Esophagus muscularis mucosa (tissue), 4 donors: ENCODE measurements around the gene XYLB. TPM values are rescaled to one million over a fixed set of nuclear protein-coding genes. Genes with fewer than 3 reads are reported as not detected.

ENCODE experiments used
- DNase-seq: peaks from one replicate; pipeline ENCODE4 v3.0.0-alpha.2; 2017; ENCODE audit errors: extremely low spot score
- H3K27ac ChIP-seq, 4 donors: fragments of 200-600 bp; sonication (generic); replicated peaks in 1 of 4; 1 replicate in 3 of 4; 2 replicates in 1 of 4; pipeline ENCODE4 v1.5.1; 2016 to 2019; ENCODE audit warnings: mild to moderate bottlenecking in 1 of 4
- H3K27me3 ChIP-seq, 4 donors: fragments of 200-600 bp; sonication (generic); one replicate each; pipeline versions ENCODE4 v1.5.1 to v1.6.0; 2016 to 2019
- H3K36me3 ChIP-seq, 4 donors: fragments of 200-600 bp; sonication (generic); one replicate each; pipeline ENCODE4 v1.5.1; 2016 to 2019
- H3K4me1 ChIP-seq, 4 donors: fragments of 200-600 bp; sonication (generic); one replicate each; pipeline ENCODE4 v1.5.1; 2016 to 2019
- H3K4me3 ChIP-seq, 4 donors: fragments of 200-600 bp; sonication (generic); 1 replicate in 2 of 4; 2 replicates in 2 of 4; pipeline ENCODE4 v1.5.1; 2016 to 2019; ENCODE audit warnings: mild to moderate bottlenecking in 4 of 4, moderate library complexity in 1 of 4
- H3K9me3 ChIP-seq, 4 donors: fragments of 200-600 bp; sonication (generic); 1 replicate in 3 of 4; 2 replicates in 1 of 4; pipeline ENCODE4 v1.5.1; 2016 to 2019
- EP300 ChIP-seq: sonication (generic); formaldehyde crosslinking; IDR thresholded peaks from one replicate; pipeline ENCODE4 v1.6.1; 2017; ENCODE audit warnings: antibody characterized with exemption
- POLR2A ChIP-seq: fragments of 450-650 bp; IDR thresholded peaks from one replicate; pipeline ENCODE4 v1.6.1; 2017; ENCODE audit warnings: antibody characterized with exemption, moderate library complexity, mild to moderate bottlenecking, low read depth
- POLR2AphosphoS5 ChIP-seq, 2 donors: sonication (generic); formaldehyde crosslinking; IDR thresholded peaks; one replicate each; pipeline ENCODE4 v1.6.1; 2017; ENCODE audit warnings: antibody characterized with exemption in 2 of 2
- WGBS: methylation state at CpG from one replicate; pipeline ENCODE4 v1.1.5; 2018; 5-methylcytosine and 5-hydroxymethylcytosine counted together
- intact Hi-C: fragments of 100-400 bp; cut with DNase I; formaldehyde crosslinking; loops from one replicate; pipeline ENCODE4 v1.15.1; 2023
- total RNA-seq, 4 donors: library from RNA; depleted of rRNA; stranded (reverse); fragments of >200 nt; gene quantifications; one replicate each; pipeline versions ENCODE4 v1.1.0 to v1.2.1, GENCODE V29; 2016
- TF ChIP-seq, protein P1 (sequence below), 3 experiments: fragments of 200-600 bp in 2 of 3; fragments of 450-650 bp in 1 of 3; sonication (generic) in 2 of 3; IDR thresholded peaks; one replicate each; pipeline ENCODE4 v1.5.1; 2017 to 2019; ENCODE audit warnings: antibody characterized with exemption in 3 of 3, mild to moderate bottlenecking in 2 of 3, moderate library complexity in 1 of 3

The XYLB gene
- total RNA-seq, 4 donors from 2014 or later = 0.65 to 2.5 (median 1.2) TPM

DNA sequence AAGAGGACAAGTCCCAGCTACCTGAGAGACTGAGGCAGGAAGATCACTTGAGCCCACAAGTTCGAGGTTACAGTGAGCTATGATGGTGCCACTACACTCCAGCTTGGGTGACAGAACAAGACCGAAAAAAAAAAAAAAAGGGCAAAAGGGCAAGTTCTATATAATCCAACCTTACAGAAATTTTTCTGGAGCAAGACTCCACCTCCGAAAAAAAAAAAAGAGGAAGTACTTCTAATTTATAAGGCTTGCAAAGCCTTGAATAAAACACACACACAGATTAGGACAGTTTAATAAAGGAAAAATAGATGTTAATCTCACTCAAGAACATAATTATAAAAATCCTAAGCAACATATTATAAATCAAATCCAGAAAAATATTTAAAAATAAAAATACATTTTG lies 14.4 kb upstream of the XYLB start:
- peak; percentile 3 for DNase-seq
- Histone ChIP-seq H3K36me3 (no peaks in the 10 kb centered on the region), H3K27me3 (no peaks in the 10 kb centered on the region), H3K4me3 (no peak overlapping the region), H3K27ac (no peak overlapping the region), H3K4me1 (no peaks in the 10 kb centered on the region), H3K9me3 (no peaks in the 10 kb centered on the region)
- WGBS = 53% methylated on average over 3 of the region's 3 CpGs
- TF ChIP-seq, protein P1, sequence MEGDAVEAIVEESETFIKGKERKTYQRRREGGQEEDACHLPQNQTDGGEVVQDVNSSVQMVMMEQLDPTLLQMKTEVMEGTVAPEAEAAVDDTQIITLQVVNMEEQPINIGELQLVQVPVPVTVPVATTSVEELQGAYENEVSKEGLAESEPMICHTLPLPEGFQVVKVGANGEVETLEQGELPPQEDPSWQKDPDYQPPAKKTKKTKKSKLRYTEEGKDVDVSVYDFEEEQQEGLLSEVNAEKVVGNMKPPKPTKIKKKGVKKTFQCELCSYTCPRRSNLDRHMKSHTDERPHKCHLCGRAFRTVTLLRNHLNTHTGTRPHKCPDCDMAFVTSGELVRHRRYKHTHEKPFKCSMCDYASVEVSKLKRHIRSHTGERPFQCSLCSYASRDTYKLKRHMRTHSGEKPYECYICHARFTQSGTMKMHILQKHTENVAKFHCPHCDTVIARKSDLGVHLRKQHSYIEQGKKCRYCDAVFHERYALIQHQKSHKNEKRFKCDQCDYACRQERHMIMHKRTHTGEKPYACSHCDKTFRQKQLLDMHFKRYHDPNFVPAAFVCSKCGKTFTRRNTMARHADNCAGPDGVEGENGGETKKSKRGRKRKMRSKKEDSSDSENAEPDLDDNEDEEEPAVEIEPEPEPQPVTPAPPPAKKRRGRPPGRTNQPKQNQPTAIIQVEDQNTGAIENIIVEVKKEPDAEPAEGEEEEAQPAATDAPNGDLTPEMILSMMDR (IDR thresholded peaks at IDR 0.05) = no peak
- TF ChIP-seq POLR2A (no peak), EP300 (no peak), POLR2AphosphoS5 (IDR thresholded peaks at IDR 0.05) (no peak)
- intact Hi-C loops = no loop called here

DNA sequence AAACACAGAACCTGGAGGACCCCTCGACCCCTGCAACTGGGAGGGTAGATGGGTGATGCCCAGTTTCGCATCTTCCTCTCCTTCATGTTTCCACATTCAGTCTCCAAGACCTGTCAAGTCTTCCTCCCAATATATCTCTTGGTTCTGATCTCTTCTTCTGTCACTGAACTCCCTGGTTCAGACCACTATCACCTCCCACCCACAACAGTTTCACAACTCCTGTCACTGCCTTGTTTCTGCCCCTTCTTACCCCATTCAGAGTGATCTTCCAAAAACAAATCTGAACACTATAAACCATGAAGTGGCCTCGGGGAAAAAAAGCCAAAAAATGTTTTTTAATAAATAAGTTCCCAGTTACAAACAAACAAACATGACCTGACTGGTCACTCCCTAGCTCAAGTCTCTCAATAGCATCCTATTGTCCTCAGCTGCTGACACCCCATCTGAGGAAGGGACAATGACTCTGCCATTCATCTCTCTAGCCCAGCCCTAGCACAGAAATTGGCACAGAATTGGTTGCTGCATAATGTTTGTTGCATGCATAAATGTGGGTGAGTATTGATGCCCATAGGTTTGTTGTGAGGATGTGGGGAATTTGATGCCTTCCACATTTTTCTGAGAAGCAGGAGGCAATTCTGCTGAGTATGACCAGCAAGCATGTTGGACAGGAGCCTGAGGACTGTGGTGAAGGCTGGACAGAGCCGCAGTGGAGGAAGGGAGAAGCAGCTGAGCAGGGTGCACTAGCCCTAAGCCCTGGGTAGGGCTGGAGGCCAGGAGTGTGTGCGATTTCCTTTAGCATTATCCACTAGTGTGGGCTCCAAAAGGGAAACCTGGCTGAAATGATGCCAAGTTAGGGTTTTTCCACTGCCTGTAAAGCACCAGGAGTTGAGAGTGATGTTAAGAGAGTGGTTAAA lies 12.2 kb upstream of the XYLB start:
- Histone ChIP-seq H3K4me1 (no peaks in the 10 kb centered on the region), H3K4me3 (no peak overlapping the region), H3K27me3 (no peaks in the 10 kb centered on the region), H3K27ac (no peak overlapping the region), H3K36me3 (no peaks in the 10 kb centered on the region), H3K9me3 (no peaks in the 10 kb centered on the region)
- peak; percentile 80 for DNase-seq
- 78% methylated on average over 5 of the region's 5 CpGs for WGBS
- TF ChIP-seq EP300 (no peak), POLR2A (no peak), POLR2AphosphoS5 (IDR thresholded peaks at IDR 0.05) (no peak)
- TF ChIP-seq, protein P1 (IDR thresholded peaks at IDR 0.05) = no peak
- intact Hi-C loops = no loop called here

DNA sequence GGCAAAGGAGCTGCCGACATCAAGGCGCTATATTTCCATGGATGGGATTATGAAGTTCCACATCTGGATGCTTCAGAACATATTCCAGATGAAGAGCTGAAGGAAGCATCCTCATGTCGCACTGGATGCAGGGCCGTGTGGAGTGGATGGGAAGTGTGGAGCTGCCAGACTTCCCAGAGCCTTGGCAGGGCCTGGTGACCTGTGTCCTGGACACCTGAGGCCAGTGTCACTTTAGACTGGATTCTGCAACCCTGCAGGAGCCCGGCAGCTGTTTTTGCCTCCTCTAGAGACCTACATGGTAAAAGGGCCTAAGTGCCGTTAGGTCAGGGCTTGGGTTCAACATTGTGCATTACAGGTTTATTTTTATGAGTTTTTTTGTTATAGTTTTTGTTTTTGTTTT lies 11.3 kb upstream of the XYLB start:
- DNase-seq = no peak
- H3K27ac ChIP-seq = no peak overlapping the region
- H3K9me3 ChIP-seq = no peaks in the 10 kb centered on the region
- no peaks in the 10 kb centered on the region for H3K27me3 ChIP-seq
- no peaks in the 10 kb centered on the region for H3K36me3 ChIP-seq
- 79% methylated on average over 6 of the region's 6 CpGs for WGBS
- TF ChIP-seq, protein P1 (IDR thresholded peaks at IDR 0.05) = no peak
- TF ChIP-seq POLR2A (no peak), EP300 (no peak), POLR2AphosphoS5 (IDR thresholded peaks at IDR 0.05) (no peak)
- no peak overlapping the region for H3K4me3 ChIP-seq
- intact Hi-C loops = no loop called here
- no peaks in the 10 kb centered on the region for H3K4me1 ChIP-seq

DNA sequence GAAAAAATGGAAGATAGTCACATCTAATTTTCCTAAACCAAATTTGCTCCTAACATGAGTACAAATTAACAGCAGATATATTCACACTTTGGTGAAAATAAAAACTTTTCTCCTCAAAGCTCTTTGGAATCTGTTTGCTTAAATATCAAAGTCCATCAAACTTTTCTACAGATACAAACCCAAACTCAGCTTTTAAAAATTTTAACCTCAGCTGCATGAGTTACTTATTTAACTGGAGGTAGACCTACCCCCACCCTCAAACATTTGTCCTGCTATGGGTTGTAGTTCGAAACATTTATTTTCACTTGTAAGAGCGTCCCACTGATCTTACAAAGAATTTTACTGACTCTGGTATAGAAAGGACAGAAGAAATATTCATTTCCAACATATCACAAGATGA lies 8.9 kb upstream of the XYLB start:
- no peaks in the 10 kb centered on the region for H3K36me3 ChIP-seq
- TF ChIP-seq, protein P1 (IDR thresholded peaks at IDR 0.05) = no peak
- TF ChIP-seq POLR2AphosphoS5 (IDR thresholded peaks at IDR 0.05) (no peak), EP300 (no peak), POLR2A (no peak)
- no peaks in the 10 kb centered on the region for H3K27me3 ChIP-seq
- H3K4me3 ChIP-seq = no peak overlapping the region
- intact Hi-C loops = no loop called here
- H3K4me1 ChIP-seq = no peaks in the 10 kb centered on the region
- no peak for DNase-seq
- no peaks in the 10 kb centered on the region for H3K9me3 ChIP-seq
- WGBS = 94% methylated on average over 2 of the region's 2 CpGs
- no peak overlapping the region for H3K27ac ChIP-seq
